NCI-H526 treated with DMSO at 0.1 percent for 48 hours (cell line): ENCODE data around the gene MRLN.
"Not testable (repeated sequence)": the region's sequence is repeated elsewhere in the genome, so short reads cannot be mapped to it uniquely, and the experiment has no call there.

Experiments
- DNase-seq: peaks from one replicate; lab custom pipeline; 2025; lab: John Stamatoyannopoulos, UW

Gene MRLN

DNA sequence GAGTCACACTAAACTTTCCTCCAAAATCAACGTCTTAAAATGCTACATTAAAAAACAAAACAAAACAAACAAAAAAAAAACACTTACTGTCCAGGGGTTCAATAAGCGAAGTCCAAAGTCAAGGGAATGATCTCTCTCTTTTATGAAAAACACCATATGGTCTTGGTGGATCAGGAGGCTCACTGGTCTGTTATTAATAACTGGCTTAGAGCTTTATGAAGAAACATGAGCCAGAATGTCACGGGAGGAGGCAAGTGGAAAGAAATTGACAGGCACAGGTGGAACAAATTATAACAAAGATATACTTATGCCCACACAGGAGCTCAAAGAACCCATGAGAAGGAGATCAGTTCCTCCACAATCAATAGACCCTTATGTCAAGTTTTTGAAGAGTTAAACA, at the start of gene MRLN:
Gene MRLN (minus strand): TSS at position 189 of the 400 bp plus-strand sequence.
- DNase-seq: no peak

DNA sequence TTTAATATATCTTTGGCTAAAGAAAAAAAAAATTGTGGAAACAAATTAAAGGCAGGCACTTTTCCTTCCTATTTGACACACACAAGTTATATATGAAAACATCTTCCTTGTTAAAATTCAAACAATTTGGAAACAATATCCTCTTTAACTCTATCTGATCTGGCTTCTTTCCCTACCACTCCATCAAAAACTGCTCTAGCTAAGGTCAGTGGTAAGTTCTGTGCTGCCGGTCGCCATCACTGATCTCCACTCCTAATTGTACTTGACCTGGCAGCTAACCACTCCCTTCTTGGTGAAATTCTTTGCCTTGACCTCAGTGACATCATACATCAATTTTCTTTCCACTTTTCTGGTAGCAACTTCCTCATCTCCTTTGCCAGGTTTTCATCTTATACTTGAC, 47.9 kb upstream of the MRLN start:
- DNase-seq: no peak

DNA sequence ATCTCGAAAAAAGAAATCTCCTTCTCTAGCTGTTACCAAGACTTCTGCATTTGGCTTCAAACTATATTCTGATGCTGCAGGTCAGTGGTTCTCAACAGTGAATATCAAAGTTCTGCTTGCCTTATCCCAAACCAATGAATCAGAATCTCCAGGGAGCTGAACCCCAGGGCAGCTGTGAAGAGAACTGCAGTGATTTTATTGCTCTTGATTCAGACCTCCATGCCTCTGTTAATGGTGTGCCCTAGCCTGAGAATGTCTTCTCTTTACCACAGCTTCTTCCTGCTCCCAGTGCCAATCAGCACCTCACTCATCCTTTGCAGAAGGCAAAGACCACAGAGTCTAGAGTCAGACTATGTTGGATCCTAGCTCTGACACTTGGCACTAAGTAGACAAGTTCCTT, 46.2 kb upstream of the MRLN start:
- DNase-seq: no peak

DNA sequence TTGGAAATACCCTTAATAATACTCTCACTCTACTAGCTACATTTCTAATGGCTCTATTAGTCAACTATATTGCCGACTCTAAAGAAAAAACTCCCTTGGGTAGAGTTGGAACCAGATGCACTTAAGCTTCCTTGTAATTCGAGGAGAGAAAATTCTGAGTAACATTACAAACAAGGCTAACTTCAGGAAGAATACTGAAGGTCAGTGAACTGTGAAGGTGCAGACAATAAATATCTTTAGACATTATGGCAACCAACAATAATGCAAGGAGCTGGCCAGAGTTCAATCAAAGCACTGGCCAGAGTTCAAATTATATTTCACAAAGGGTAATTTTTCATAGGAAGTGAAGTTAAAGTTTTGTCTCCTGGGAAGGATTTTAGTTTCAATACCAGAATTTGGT, 40.7 kb upstream of the MRLN start:
- no peak for DNase-seq

DNA sequence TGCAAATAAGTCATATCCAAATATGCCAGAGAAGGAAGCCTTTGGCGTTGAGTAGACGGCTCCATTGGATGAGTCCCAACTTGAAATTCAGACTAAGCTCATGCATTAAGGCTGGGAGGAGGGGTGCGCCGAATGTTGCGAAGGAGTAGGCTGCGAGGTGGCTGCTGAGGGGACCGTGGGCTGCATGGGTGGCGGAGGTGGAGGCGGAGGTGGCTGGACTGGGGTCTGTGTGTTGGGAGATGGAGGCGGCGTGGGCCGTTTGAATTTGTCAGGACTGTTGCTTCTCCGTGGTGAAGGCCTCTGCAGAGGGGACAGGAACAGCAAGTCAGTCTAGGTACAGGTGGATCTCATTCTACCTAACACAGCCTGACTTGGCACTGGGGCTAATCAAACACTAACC, 39.6 kb upstream of the MRLN start:
- DNase-seq: no peak

DNA sequence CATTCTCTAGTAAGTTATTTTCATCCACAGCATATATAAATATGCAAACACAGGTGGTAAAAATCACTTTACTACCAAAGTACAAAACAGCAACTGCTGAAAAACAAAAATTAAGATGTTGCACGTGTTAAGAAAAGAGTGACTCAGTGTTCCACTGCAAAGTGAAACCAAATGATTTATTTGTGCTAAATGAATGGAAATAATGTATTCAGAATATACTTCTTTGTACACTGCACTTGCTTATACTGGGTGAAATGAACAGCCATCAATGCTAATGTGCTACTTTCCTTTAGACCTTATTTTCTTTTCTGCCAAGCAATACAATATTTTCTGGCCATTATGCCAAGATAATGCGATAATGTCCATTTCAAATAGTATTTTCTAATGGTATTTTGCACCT, 38.3 kb upstream of the MRLN start:
- DNase-seq: no peak

- DNase-seq: not testable (repeated sequence)
Observed at GRCh38 chr10:59790080-59790479, 36.8 kb upstream of the MRLN start.

DNA sequence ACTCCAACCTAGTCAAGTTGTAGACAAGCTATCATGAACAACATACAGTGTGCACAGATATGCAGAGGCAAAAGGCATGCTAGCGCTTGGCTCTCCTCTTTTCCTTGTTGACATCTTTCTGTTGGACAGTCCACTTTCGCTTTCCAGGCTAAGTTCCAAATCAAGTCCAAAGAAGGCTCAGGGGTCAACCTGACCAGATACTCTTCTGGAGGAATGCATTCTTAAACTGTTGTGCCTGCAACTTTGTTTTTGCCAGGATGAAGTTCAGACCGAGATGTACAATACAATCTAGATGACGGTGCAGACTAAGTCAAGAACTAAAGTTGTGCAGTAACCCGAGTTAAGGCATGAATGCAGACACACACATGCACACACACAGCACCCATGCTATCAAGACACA, 35.7 kb upstream of the MRLN start:
- not testable (repeated sequence) for DNase-seq

DNA sequence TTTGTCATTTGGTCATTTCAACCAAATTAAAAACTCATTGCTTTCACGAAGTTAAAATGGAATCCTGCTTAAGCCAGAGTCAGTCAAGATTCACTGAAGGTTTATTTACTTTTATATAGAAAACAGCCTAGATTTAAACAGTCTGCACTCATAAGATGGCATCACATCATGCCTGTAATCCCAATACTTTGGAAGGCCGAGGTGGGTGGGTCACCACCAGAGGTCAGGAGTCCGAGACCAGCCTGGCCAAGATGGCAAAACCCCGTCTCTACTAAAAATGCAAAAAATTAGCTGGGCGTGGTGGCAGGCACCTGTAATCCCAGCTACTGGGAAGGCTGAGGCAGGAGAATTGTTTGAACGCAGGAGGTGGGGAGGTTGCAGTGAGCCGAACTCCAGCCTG, 33.8 kb upstream of the MRLN start:
- not testable (repeated sequence) for DNase-seq

DNA sequence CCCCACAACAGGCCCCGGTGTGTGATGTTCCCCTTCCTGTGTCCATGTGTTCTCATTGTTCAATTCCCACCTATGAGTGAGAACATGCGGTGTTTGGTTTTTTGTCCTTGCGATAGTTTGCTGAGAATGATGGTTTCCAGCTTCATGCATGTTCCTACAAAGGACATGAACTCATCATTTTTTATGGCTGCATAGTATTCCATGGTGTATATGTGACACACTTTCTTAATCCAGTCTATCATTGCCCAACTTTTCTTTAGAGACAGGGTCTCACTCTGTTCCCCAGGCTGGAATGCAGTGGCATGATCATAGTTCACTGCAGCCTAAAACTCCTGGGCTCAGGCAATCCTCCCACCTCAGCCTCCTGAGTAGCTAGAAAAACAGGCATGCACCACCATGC, 32.2 kb upstream of the MRLN start:
- DNase-seq: not testable (repeated sequence)

- no peak for DNase-seq
Observed at GRCh38 chr10:59781511-59781910, 28.3 kb upstream of the MRLN start.

GRCh38 chr10:59779756-59780533, 26.7 kb upstream of the MRLN start:
- no peak for DNase-seq

DNA sequence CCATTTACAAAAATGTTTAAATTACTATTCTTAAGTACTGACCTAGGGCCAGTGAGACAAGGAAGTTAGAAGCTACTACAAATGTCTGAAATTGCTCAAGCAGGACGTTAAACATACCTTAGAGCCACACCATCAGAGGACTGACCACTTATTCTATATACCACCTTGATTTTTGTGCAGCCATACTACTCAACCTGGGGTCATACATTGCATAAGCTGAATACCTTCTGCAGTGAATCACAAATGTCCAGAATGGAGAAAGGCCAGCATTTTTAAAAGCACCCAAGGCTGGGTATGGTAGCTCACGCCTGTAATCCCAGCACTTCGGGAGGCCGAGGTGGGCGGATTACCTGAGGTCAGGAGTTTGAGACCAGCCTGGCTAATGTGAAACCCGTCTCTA, 21.2 kb upstream of the MRLN start:
- DNase-seq: no peak

DNA sequence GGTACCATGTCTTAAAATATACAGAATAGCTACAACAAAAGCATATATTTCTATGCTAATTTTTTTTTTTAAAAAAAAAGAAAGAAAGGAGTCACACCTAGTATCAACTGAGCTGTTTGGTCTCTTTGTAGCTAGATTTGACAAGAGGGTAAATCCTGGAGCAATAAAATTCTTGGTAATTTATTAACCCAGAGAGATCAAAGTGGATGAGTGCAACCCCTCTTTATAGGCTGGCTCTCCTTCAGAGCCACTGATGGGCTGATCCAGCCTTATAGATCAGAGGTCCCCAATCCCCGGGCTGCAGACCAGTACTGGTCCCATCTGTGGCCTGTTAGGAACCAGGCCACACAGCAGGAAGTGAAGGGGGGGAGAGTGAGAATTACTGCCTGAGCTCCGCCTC, 19.8 kb upstream of the MRLN start:
- DNase-seq: no peak

DNA sequence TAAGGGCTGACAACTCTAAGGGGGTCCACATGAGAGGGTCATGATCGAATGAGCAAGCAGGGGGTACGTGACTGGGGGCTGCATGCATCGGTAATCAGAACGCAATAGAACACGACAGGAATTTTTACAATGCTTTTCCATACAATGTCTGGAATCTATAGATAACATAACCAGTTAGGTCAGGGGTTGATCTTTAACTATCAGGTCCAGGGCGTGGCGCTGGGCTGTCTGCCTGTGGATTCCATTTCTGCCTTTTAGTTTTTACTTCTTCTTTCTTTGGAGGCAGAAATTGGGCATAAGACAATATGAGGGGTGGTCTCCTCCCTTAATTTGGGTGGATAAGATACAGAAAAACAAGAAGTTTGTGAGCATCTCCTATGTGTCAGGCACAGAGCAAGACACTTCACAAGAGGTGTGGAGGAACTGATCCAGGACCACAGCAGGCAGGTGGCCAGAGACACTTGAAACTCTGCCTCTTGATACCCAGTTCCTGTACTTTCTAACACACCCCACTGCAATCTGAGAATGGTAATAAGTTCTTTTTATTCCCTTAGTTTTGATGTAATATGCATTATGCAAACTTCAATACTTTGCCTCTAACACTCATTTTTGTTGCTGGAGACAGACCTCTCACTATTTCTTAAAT, 18.0 kb upstream of the MRLN start:
- no peak for DNase-seq

DNA sequence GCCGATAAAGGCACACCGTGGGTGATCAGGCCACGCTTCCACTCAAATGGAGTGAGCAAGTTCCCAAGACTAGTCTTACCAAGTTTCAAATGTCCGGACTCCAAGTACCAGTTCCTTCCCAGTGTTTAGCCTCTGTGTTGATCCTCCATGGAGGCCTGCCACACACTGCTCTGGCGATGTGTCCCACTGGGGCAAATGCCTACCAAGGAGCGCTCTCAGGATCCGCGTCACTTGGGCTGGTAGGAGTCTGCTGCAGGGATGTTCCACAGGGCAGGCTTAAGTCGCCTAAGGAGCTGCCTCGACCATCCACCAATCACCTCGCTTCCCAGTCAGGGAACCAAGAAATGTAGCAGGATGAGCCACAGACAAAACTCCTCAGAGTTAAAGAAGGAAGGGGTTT, 17.4 kb upstream of the MRLN start:
- no peak for DNase-seq

DNA sequence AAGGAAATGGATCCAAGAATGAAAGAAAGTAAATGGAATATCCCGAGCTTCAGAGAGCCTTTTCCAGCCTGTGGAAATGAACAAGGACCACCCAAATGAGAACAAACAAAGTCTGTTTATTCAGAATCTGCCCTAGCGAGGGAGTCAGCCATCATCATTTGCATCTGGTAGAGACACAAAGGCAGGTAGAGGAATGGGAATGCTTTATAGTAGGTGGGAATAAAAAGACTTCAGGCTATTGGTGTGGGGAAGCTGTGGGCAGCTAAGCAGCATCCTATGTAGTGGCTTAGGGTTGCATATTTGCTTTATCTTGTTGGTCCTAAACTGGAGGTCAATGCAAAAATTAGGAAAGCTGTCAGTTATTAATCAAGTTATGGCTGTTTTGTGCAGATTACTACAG, 9.2 kb upstream of the MRLN start:
- DNase-seq: no peak

GRCh38 chr10:59757966-59758365, 4.7 kb upstream of the MRLN start:
- DNase-seq: no peak

- DNase-seq: no peak
Observed at GRCh38 chr10:59754951-59755350, 1.7 kb upstream of the MRLN start.

- DNase-seq: no peak
Observed at GRCh38 chr10:59752278-59752940, 846 bp downstream of the MRLN start.

DNA sequence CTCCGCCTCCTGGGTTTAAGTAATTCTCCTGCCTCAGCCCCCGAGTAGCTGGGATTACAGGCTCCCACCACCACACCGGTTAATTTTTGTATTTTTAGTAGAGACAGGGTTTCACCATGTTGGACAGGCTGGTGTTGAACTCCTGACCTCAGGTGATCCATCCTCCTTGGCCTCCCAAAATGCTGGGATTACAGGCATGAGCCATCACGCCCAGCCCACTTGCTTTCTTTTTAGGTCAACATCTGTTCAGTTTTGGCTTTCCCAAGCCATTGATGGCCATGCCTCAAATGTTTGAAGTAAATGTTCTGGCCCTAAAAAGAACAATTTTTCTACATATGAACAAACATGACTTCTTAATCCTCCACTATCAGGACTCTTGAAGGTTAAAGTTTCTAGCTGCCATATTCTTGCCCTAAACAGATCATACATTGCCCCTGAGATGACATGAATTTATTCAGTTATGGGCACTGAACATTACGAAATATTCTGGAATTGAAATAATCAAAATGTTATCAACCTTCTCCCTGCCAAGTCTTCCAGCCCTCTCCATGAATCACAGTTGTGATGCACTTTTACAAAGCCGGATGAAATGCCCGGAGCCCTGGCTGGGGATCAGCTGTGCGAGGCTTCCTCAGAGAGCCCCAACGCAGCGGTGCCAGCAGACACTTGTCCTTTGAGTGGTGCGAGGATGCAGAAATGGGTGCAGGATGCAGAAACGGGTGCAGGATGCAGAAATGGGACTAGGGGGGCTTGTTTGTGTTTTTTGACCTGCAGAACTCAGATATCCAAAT, 2.9 kb downstream of the MRLN start:
- no peak for DNase-seq

DNA sequence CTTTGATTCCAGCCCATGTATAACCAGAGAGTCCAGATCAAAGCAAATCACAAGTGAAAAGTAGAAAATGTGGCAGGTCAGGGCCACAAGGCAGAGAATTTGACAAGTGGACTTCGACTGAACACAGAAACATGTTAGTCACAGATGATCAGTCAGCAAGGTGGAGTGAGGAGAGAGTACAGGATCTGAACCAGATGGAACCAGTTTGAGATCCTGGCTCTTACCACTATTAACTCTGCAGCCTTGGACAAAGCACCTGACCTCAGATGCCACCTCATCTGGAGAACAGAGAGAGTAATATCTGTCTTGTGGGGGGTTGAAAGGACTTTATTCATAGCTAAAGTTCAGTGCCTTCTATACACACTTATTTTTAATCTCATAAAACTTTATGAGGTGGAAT, 4.4 kb downstream of the MRLN start:
- no peak for DNase-seq
